Liver (tissue), 9 donors: Measurements from ENCODE around the gene HORMAD2. TPM values are rescaled to one million over a fixed set of nuclear protein-coding genes. Genes with fewer than 3 reads are reported as not detected.
"Not testable (repeated sequence)": the region's sequence is repeated elsewhere in the genome, so short reads cannot be mapped to it uniquely, and the experiment has no call there.

Source experiments
- DNase-seq: peaks from one replicate; pipeline ENCODE4 v3.0.0-alpha.2; 2017; ENCODE audit warnings: low spot score
- H3K27ac ChIP-seq, 2 donors: one replicate each; pipeline ENCODE4 v1.7.0; 2013; ENCODE audit warnings: inconsistent platforms in 2 of 2, low read length in 2 of 2, control low read depth in 1 of 2, low read depth in 1 of 2, mild to moderate bottlenecking in 1 of 2
- H3K27me3 ChIP-seq, 4 donors: one replicate each; pipeline versions ENCODE4 v1.6.1 to v1.7.0; 2013; ENCODE audit warnings: low read length in 3 of 4, inconsistent platforms in 1 of 4, mild to moderate bottlenecking in 1 of 4, moderate library complexity in 1 of 4; ENCODE audit not compliant: control insufficient read depth in 4 of 4, insufficient read depth in 4 of 4
- H3K36me3 ChIP-seq, 4 donors: one replicate each; pipeline versions ENCODE4 v1.6.1 to v1.7.0; 2013; ENCODE audit warnings: low read length in 3 of 4, mild to moderate bottlenecking in 3 of 4, low read depth in 1 of 4, moderate library complexity in 1 of 4; ENCODE audit not compliant: control insufficient read depth in 4 of 4, insufficient read depth in 3 of 4
- H3K4me1 ChIP-seq, 4 donors: one replicate each; pipeline versions ENCODE4 v1.6.1 to v1.7.0; 2013; ENCODE audit warnings: low read length in 3 of 4, mild to moderate bottlenecking in 3 of 4, moderate library complexity in 1 of 4; ENCODE audit not compliant: control insufficient read depth in 4 of 4, insufficient read depth in 4 of 4
- H3K4me3 ChIP-seq, 3 donors: one replicate each; pipeline versions ENCODE4 v1.6.1 to v1.7.0; 2013; ENCODE audit warnings: low read length in 3 of 3, control low read depth in 1 of 3, low read depth in 1 of 3, mild to moderate bottlenecking in 1 of 3
- H3K9ac ChIP-seq, 2 donors: one replicate each; pipeline ENCODE4 v1.7.0; 2013; ENCODE audit warnings: low read length in 2 of 2, mild to moderate bottlenecking in 2 of 2, moderate library complexity in 2 of 2, control low read depth in 1 of 2, low read depth in 1 of 2
- H3K9me3 ChIP-seq, 4 donors: one replicate each; pipeline versions ENCODE4 v1.6.1 to v1.7.0; 2013; ENCODE audit warnings: low read length in 3 of 4; ENCODE audit not compliant: control insufficient read depth in 4 of 4
- ATF3 ChIP-seq: IDR thresholded peaks from 2 replicates; pipeline ENCODE4 v1.6.1; 2016; ENCODE audit warnings: antibody characterized with exemption
- CTCF ChIP-seq: fragments of 150-350 bp; IDR thresholded peaks from 2 replicates; pipeline ENCODE4 v1.5.1; 2017; ENCODE audit warnings: improper control_type of control experiment, low read depth, low read length; ENCODE audit not compliant: missing input control
- EGR1 ChIP-seq, 2 donors: IDR thresholded peaks; 2 replicates each; pipeline ENCODE4 v1.6.1; 2016 to 2018; ENCODE audit warnings: antibody characterized with exemption in 2 of 2, low read depth in 2 of 2
- FOXA1 ChIP-seq: IDR thresholded peaks from 2 replicates; pipeline ENCODE4 v1.6.1; 2016; ENCODE audit warnings: antibody characterized with exemption
- FOXA2 ChIP-seq: IDR thresholded peaks from 2 replicates; pipeline ENCODE4 v1.6.1; 2016; ENCODE audit warnings: antibody characterized with exemption
- GABPA ChIP-seq, 2 donors: IDR thresholded peaks in 1 of 2; conservative IDR thresholded peaks in 1 of 2; 2 replicates each; pipeline ENCODE4 v1.6.1; 2016; ENCODE audit warnings: antibody characterized with exemption in 2 of 2, mild to moderate bottlenecking in 1 of 2, moderate library complexity in 1 of 2
- HNF4A ChIP-seq, 2 donors: conservative IDR thresholded peaks; 2 replicates each; pipeline ENCODE4 v1.6.1; 2016; ENCODE audit warnings: antibody characterized with exemption in 2 of 2, mild to moderate bottlenecking in 2 of 2
- HNF4G ChIP-seq: IDR thresholded peaks from 2 replicates; pipeline ENCODE4 v1.6.1; 2016; ENCODE audit warnings: antibody characterized with exemption
- JUND ChIP-seq, 2 donors: IDR thresholded peaks; 2 replicates each; pipeline ENCODE4 v1.6.1; 2016; ENCODE audit warnings: antibody characterized with exemption in 2 of 2
- MAX ChIP-seq: IDR thresholded peaks from 2 replicates; pipeline ENCODE4 v1.6.1; 2016; ENCODE audit warnings: antibody characterized with exemption
- NR2F2 ChIP-seq: IDR thresholded peaks from 2 replicates; pipeline ENCODE4 v1.6.1; 2016; ENCODE audit warnings: antibody characterized with exemption
- RAD21 ChIP-seq, 2 donors: IDR thresholded peaks; 2 replicates each; pipeline ENCODE4 v1.6.1; 2016; ENCODE audit warnings: antibody characterized with exemption in 2 of 2, mild to moderate bottlenecking in 2 of 2
- REST ChIP-seq: IDR thresholded peaks from 2 replicates; pipeline ENCODE4 v1.6.1; 2016; ENCODE audit warnings: antibody characterized with exemption, mild to moderate bottlenecking
- RXRA ChIP-seq, 2 donors: IDR thresholded peaks; 2 replicates each; pipeline ENCODE4 v1.6.1; 2017 to 2018; ENCODE audit warnings: antibody characterized with exemption in 2 of 2, mild to moderate bottlenecking in 1 of 2
- SP1 ChIP-seq: IDR thresholded peaks from 2 replicates; pipeline ENCODE4 v1.6.1; 2018; ENCODE audit warnings: antibody characterized with exemption, mild to moderate bottlenecking
- TAF1 ChIP-seq: conservative IDR thresholded peaks from 2 replicates; pipeline ENCODE4 v1.6.1; 2016; ENCODE audit warnings: antibody characterized with exemption, mild to moderate bottlenecking
- YY1 ChIP-seq: IDR thresholded peaks from 2 replicates; pipeline ENCODE4 v1.6.1; 2016; ENCODE audit warnings: antibody characterized with exemption, mild to moderate bottlenecking
- ZBTB33 ChIP-seq: IDR thresholded peaks from 2 replicates; pipeline ENCODE4 v1.6.1; 2016; ENCODE audit warnings: antibody characterized with exemption
- WGBS: extraction: QIAGEN DNeasy Blood & Tissue Kit; methylation state at CpG from one replicate; pipeline ENCODE4 v1.1.7; 2013; 5-methylcytosine and 5-hydroxymethylcytosine counted together
- polyA plus RNA-seq, 2 donors: library from polyadenylated mRNA; stranded (reverse) in 1 of 2; unstranded in 1 of 2; fragments of 200-250 nt in 1 of 2; fragments of >200 nt in 1 of 2; fragmentation: Nextera tagmentation in 1 of 2; extraction: Ambion mirVana in 1 of 2; gene quantifications; one replicate each; pipeline versions ENCODE4 v1.2.1 to v1.2.3, GENCODE V29; 2013 to 2015
- total RNA-seq, 2 donors: library from RNA; depleted of rRNA; stranded (reverse); fragments of >200 nt; gene quantifications; one replicate each; pipeline ENCODE4 v1.2.3, GENCODE V29; 2014
- donor health status: healthy.
- donor health status: healthy.
- donor health status: healthy.
- donor health status: healthy.
- donor health status: healthy.

Gene HORMAD2
- total and polyA plus RNA-seq, 4 donors = 0.44 to 2.8 (median 0.47) TPM; not detected in 1

GRCh38 chr22:30198921-30199320, 118.7 kb downstream of the HORMAD2 start:
- Histone ChIP-seq H3K4me3 (no peak overlapping the region), H3K9ac (no peak overlapping the region), H3K4me1 (no peaks in the 10 kb centered on the region), H3K36me3 (no peaks in the 10 kb centered on the region), H3K27ac (no peak overlapping the region), H3K9me3 (no peaks in the 10 kb centered on the region), H3K27me3 (no peaks in the 10 kb centered on the region)
- 91% methylated on average over 4 of the region's 4 CpGs for WGBS
- TF ChIP-seq EGR1 (IDR thresholded peaks at IDR 0.05; ENCODE audit: low read depth in 2 of 2) = no peak
- no peak for TF ChIP-seq CTCF
- no peak for TF ChIP-seq JUND (IDR thresholded peaks at IDR 0.05)
- no peak for TF ChIP-seq ZBTB33
- no peak for TF ChIP-seq RAD21 (IDR thresholded peaks at IDR 0.05)
- no peak for TF ChIP-seq FOXA2
- TF ChIP-seq HNF4A (conservative IDR thresholded peaks at IDR 0.05) = no peak
- no peak for TF ChIP-seq FOXA1
- TF ChIP-seq REST = no peak
- no peak for TF ChIP-seq RXRA (IDR thresholded peaks at IDR 0.05)
- no peak for TF ChIP-seq ATF3
- TF ChIP-seq NR2F2 = no peak
- TF ChIP-seq SP1 = no peak
- no peak for TF ChIP-seq YY1
- no peak for TF ChIP-seq HNF4G
- no peak for TF ChIP-seq TAF1
- no peak for TF ChIP-seq GABPA (IDR thresholded peaks at IDR 0.05 in 1 of 2, conservative IDR thresholded peaks at IDR 0.05 in 1 of 2)
- no peak for TF ChIP-seq MAX
- DNase-seq = no peak

- not testable (repeated sequence) for H3K27ac ChIP-seq, H3K4me3 ChIP-seq, H3K9ac ChIP-seq, H3K27me3 ChIP-seq, DNase-seq, H3K9me3 ChIP-seq, H3K4me1 ChIP-seq, H3K36me3 ChIP-seq
- 92% methylated on average over 10 of the region's 10 CpGs for WGBS
These were observed 120.6 kb downstream of the HORMAD2 start for GRCh38 chr22:30200905-30201304.
